Measurements from ENCODE around the gene CHRNG. TPM values are rescaled to one million over a fixed set of nuclear protein-coding genes. Genes with fewer than 3 reads are reported as not detected.

Gene CHRNG, protein sequence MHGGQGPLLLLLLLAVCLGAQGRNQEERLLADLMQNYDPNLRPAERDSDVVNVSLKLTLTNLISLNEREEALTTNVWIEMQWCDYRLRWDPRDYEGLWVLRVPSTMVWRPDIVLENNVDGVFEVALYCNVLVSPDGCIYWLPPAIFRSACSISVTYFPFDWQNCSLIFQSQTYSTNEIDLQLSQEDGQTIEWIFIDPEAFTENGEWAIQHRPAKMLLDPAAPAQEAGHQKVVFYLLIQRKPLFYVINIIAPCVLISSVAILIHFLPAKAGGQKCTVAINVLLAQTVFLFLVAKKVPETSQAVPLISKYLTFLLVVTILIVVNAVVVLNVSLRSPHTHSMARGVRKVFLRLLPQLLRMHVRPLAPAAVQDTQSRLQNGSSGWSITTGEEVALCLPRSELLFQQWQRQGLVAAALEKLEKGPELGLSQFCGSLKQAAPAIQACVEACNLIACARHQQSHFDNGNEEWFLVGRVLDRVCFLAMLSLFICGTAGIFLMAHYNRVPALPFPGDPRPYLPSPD
- total RNA-seq: 0.42 TPM in 1 of 2 replicates, not detected in the other
- long read RNA-seq: 0 reads

GRCh38 chr2:232539298-232540231 is at the start of gene CHRNG:
TSS of gene CHRNG (plus strand) at chr2:232539692. CDS start at chr2:232539748, 56 bp downstream.
- TF ChIP-seq CTCF (IDR thresholded peaks at IDR 0.05; ENCODE audit: unreplicated experiment): no peak
- Mint-ChIP-seq H3K4me1 (ENCODE audit: low read depth) (no peaks in the 10 kb centered on the region), H3K9me3 (ENCODE audit: low read depth) (no peaks in the 10 kb centered on the region), H3K27ac (peak within 1 kb of the TSS; percentile 84), H3K36me3 (ENCODE audit: insufficient read depth) (no peaks in the 10 kb centered on the region), H3K4me3 (ENCODE audit: low read depth) (no peak within 1 kb of the TSS), H3K27me3 (peaks cover 4% of the 10 kb centered on the region)
- DNase-seq (ENCODE audit: low spot score, unreplicated experiment): no peak

DNA sequence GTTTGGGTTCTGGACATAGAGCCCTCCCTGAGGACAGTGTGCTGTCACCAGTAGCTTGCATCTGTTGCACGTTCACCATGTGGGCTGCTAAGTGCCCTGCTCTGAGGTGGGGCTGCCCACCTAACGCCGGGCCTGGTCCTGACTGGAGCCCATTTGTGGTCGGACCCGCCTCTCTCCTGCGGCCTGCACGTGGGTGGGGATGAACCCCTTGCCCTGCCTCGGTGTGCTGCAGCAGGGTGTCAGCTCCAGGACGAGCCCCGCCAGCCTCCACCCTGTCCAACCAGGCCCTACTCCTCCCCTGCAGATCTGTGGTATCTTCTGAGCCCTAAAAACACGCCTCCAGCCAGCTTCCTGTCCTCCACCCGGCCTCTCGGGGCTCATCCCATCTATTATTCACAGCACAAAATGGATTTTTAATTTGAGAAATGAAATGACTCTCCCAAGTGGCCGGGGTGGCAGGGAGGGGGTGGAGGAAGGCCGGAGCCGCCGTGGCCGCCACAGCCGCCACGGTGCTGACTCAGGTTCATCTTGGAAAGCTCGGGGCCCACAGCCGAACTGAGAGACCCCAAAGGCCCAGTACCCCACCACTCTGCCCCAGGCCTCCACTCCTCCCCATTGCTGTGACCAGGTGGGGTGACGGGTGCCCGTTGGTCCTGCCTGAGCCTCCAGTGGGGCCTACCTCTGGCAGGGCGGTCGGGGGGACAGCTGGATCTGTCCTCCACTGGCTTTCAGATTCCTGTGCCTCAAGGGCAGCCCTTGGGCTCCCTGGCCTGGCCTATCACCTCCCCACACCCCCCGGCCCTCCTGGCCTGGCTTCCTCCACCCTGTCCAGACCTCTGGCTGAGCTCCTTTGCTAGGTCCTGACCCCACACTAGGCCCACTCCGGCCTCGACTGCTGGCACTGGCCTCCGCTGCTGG is 49.0 kb upstream of the CHRNG start:
- no peak for TF ChIP-seq CTCF (IDR thresholded peaks at IDR 0.05; ENCODE audit: unreplicated experiment)
- H3K9me3 Mint-ChIP-seq (ENCODE audit: low read depth): no peaks in the 10 kb centered on the region
- peaks cover 55% of the 10 kb centered on the region for H3K27me3 Mint-ChIP-seq
- no peaks in the 10 kb centered on the region for H3K36me3 Mint-ChIP-seq (ENCODE audit: insufficient read depth)
- DNase-seq (ENCODE audit: low spot score, unreplicated experiment): no peak
- H3K4me1 Mint-ChIP-seq (ENCODE audit: low read depth): no peaks in the 10 kb centered on the region
- no peak overlapping the region for H3K4me3 Mint-ChIP-seq (ENCODE audit: low read depth)
- H3K27ac Mint-ChIP-seq: no peak overlapping the region

GRCh38 chr2:232491139-232491780 is 48.2 kb upstream of the CHRNG start:
- H3K36me3 Mint-ChIP-seq (ENCODE audit: insufficient read depth): no peaks in the 10 kb centered on the region
- no peaks in the 10 kb centered on the region for H3K4me1 Mint-ChIP-seq (ENCODE audit: low read depth)
- DNase-seq (ENCODE audit: low spot score, unreplicated experiment): no peak
- H3K4me3 Mint-ChIP-seq (ENCODE audit: low read depth): no peak overlapping the region
- H3K27ac Mint-ChIP-seq: no peak overlapping the region
- peaks cover 52% of the 10 kb centered on the region for H3K27me3 Mint-ChIP-seq
- no peak for TF ChIP-seq CTCF (IDR thresholded peaks at IDR 0.05; ENCODE audit: unreplicated experiment)
- H3K9me3 Mint-ChIP-seq (ENCODE audit: low read depth): no peaks in the 10 kb centered on the region

DNA sequence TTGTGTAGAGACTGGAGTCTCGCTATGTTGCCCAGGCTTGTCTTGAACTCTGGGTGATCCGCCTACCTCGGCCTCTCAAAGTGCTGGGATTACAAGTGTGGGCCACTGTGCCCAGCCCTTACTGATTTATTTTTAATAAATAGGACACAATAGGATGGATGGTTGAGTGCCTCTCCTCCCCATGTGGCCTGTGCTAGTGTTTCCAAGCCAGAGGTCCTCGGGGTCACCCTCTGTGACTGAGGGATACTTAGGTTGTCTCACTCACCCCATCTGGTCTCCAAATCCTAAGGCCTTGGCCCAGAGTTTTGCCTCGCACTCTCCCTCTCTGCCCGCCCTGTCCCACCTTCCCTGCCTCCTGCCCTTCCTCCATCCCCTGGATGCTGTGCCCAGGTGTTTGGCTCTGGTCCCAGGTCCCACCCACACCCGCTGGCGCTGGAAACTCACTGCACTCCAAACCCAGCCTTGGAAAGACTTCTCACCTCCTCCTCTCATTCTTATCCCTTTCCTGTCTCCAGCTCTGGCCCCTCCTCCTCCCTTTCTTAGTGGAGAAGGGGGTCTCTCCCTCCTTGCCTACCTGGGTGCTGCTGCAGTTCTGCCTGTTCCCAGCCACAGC is 47.1 kb upstream of the CHRNG start:
- TF ChIP-seq CTCF (IDR thresholded peaks at IDR 0.05; ENCODE audit: unreplicated experiment): no peak
- H3K9me3 Mint-ChIP-seq (ENCODE audit: low read depth): no peaks in the 10 kb centered on the region
- H3K27me3 Mint-ChIP-seq: peaks cover 48% of the 10 kb centered on the region
- no peaks in the 10 kb centered on the region for H3K4me1 Mint-ChIP-seq (ENCODE audit: low read depth)
- H3K36me3 Mint-ChIP-seq (ENCODE audit: insufficient read depth): no peaks in the 10 kb centered on the region
- no peak overlapping the region for H3K4me3 Mint-ChIP-seq (ENCODE audit: low read depth)
- no peak overlapping the region for H3K27ac Mint-ChIP-seq
- no peak for DNase-seq (ENCODE audit: low spot score, unreplicated experiment)

All from progenitor cell of endocrine pancreas (in vitro differentiated cells).